PFSK-1 (cell line): ENCODE measurements around the gene HDAC2.

ENCODE experiments used
- FOXP2 ChIP-seq: optimal IDR thresholded peaks from 2 replicates; pipeline ENCODE3; 2011; ENCODE audit warnings: borderline replicate concordance, control low read depth, inconsistent platforms; ENCODE audit not compliant: insufficient read depth; ENCODE audit errors: extremely low read length, extremely low read depth
- POLR2AphosphoS5 ChIP-seq: IDR thresholded peaks from 2 replicates; pipeline ENCODE4 v1.6.1; 2012; ENCODE audit warnings: low read depth, mild to moderate bottlenecking, control low read depth, low read length, moderate library complexity
- SIN3A ChIP-seq: IDR thresholded peaks from 2 replicates; pipeline ENCODE4 v1.6.1; 2012; ENCODE audit warnings: mild to moderate bottlenecking, low read length, moderate library complexity, borderline replicate concordance; ENCODE audit not compliant: insufficient read depth
- TAF1 ChIP-seq: IDR thresholded peaks from 2 replicates; pipeline ENCODE4 v1.6.1; 2012; ENCODE audit warnings: low read length, control low read depth, borderline replicate concordance; ENCODE audit not compliant: insufficient read depth
- TF ChIP-seq, protein P1 (sequence below), 2 experiments: IDR thresholded peaks; 2 replicates each; pipeline versions ENCODE4 v1.6.1 to v1.8.0; 2011 to 2012; ENCODE audit warnings: low read depth in 2 of 2, low read length in 2 of 2, control low read depth in 1 of 2, inconsistent platforms in 1 of 2, mild to moderate bottlenecking in 1 of 2, moderate library complexity in 1 of 2; ENCODE audit not compliant: insufficient read depth in 1 of 2

HDAC2 gene

DNA sequence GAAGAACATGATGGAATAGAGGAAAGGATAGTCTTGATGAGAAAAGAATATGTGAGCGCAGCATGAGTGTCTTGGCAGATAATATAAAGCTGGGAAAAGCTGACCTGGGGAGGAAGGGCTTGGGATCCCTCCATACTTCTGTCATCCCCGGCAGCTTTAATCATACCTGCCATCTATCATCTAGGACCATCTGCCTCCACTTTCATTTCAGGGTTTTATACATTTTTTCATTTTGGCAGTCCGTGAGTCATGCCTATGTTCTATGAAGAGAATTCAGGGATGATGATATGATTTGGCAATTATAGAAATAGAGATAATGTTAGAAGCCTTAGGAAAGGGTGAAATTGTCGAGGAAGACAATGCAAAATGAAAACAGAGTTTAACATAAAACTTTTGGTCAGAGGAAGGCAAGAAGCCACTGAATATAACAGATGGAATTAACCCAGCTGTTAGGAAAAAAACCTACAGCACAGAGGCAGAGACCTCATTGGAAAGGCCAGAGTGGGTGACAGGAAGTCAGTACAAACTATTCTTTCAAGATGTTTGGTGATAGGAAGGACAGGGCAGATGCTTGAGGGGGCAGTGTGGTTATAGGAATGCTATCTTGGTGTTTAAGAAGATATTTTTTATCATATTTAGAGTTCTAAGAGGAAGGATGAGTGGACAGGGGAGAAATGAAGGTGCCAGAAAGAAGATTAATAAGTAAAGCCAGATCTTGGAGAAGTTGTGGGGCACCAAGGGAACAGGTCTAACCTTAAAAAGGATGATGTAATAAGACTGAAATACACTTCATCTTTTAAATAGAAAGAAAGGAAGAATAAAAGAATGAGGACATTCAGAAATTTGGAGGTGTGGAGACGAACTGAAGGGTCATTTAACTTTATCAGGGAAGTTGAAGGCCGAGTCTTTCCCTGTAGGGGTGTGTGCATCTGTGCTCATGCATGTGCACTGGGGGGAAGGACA, 76.0 kb downstream of the HDAC2 start:
- TF ChIP-seq POLR2AphosphoS5 (no peak), TAF1 (no peak), SIN3A (no peak), FOXP2 (no peak)
- TF ChIP-seq, protein P1, sequence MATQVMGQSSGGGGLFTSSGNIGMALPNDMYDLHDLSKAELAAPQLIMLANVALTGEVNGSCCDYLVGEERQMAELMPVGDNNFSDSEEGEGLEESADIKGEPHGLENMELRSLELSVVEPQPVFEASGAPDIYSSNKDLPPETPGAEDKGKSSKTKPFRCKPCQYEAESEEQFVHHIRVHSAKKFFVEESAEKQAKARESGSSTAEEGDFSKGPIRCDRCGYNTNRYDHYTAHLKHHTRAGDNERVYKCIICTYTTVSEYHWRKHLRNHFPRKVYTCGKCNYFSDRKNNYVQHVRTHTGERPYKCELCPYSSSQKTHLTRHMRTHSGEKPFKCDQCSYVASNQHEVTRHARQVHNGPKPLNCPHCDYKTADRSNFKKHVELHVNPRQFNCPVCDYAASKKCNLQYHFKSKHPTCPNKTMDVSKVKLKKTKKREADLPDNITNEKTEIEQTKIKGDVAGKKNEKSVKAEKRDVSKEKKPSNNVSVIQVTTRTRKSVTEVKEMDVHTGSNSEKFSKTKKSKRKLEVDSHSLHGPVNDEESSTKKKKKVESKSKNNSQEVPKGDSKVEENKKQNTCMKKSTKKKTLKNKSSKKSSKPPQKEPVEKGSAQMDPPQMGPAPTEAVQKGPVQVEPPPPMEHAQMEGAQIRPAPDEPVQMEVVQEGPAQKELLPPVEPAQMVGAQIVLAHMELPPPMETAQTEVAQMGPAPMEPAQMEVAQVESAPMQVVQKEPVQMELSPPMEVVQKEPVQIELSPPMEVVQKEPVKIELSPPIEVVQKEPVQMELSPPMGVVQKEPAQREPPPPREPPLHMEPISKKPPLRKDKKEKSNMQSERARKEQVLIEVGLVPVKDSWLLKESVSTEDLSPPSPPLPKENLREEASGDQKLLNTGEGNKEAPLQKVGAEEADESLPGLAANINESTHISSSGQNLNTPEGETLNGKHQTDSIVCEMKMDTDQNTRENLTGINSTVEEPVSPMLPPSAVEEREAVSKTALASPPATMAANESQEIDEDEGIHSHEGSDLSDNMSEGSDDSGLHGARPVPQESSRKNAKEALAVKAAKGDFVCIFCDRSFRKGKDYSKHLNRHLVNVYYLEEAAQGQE (IDR thresholded peaks at IDR 0.05; ENCODE audit: insufficient read depth in 1 of 2, low read depth in 2 of 2, low read length in 2 of 2), result no peak

DNA sequence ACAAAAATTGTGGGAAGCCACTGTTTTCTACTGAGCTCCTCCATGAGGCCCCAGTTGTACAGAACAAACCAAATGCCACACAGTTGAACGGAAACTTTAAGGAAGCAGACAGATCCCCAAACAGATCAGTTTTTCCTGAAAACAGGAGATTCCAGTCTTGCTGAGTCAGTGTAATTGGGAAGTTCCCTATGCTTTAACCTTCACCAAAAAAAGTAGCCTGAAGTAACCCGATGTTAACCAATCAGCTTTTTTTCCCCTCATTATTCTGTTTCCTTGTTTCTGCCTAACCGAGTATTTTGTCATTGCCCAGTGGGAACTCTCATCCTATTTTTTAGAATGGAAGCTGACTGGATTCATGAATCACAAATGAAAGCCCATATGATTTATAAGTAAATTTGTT, 77.1 kb downstream of the HDAC2 start:
- TF ChIP-seq TAF1, result no peak
- TF ChIP-seq FOXP2, result no peak
- TF ChIP-seq SIN3A, result no peak

DNA sequence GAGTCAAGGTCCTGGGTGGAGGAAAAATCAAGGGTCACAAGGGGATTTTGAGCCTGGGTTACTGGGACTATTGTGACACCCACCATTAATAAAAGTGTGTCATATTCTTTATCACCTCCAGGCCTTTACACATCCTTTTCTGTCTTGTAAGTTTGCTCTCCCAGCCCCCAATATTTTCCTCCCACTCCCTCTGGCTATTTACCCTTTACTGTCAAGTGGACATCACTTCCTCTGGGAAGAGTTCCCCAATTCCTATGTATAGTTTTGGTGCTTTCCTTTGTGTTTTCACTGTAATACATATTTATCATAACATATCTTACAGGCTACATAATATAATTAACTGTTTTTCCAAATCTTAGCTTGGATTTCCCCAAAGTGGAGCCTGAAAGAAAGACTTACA, 77.5 kb downstream of the HDAC2 start:
- TF ChIP-seq POLR2AphosphoS5, result no peak
- no peak for TF ChIP-seq TAF1
- TF ChIP-seq SIN3A, result no peak
- TF ChIP-seq FOXP2, result no peak
- TF ChIP-seq, protein P1 (IDR thresholded peaks at IDR 0.05; ENCODE audit: insufficient read depth in 1 of 2, low read depth in 2 of 2, low read length in 2 of 2), result no peak

DNA sequence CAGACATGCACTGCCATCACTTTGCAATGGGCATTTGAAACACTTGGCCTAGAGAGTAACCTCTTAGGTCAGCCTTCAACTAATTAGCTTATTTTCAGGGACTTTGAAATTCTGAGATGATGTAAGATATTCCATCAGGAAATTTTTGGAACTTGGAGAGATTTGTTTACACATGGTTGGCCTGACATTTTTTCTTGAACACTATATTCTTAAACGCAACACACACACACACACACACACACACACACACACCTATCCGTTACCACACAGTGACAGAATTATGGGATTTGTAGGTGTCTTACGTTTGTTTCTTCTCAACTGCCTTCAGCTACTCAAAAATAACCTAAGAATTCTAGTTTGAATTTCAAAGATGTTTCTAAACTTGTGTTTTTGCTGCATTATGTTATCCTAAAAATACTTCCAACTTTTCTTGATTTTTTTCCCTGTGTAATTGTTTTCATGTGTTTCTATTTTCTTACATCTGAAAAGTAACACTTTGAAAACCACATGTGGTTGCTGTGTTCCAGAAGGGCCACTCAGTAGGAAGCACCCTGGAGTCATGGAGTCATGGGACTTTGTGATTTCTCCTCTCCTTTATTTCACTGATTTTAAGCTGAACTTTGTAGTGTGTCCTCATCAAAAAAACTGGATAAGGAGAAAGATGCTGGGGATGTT, 81.9 kb downstream of the HDAC2 start:
- TF ChIP-seq FOXP2, result no peak
- no peak for TF ChIP-seq TAF1
- no peak for TF ChIP-seq SIN3A
- TF ChIP-seq, protein P1 (IDR thresholded peaks at IDR 0.05; ENCODE audit: insufficient read depth in 1 of 2, low read depth in 2 of 2, low read length in 2 of 2), result no peak
- TF ChIP-seq POLR2AphosphoS5, result no peak

DNA sequence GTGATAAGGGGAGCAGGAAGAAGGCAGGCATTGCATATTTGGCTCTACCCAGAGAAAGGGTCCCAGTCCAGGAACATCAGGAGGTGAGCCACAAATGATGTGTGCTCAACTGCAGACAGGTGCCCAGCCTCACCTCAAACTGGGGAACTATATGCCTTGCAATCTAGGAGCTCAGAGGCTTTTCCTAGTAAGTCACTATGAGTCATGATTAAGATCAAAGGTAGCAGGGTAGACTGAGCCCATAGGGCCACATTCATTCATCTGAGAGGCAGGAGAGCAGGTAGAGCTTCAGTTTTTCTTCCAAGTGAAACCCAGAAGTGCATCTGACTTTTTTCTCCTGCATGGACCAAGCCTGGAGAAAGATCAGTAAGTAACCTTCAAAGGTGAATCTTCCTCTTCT, 82.5 kb downstream of the HDAC2 start:
- TF ChIP-seq, protein P1 (IDR thresholded peaks at IDR 0.05; ENCODE audit: insufficient read depth in 1 of 2, low read depth in 2 of 2, low read length in 2 of 2), result no peak
- TF ChIP-seq SIN3A (no peak), POLR2AphosphoS5 (no peak), TAF1 (no peak), FOXP2 (no peak)
